Uterus (tissue), 4 donors: ENCODE measurements around the gene RLN3. TPM values are rescaled to one million over a fixed set of nuclear protein-coding genes. Genes with fewer than 3 reads are reported as not detected.

ENCODE experiments used
- DNase-seq, 2 donors: peaks; one replicate each; pipeline ENCODE4 v3.0.0-alpha.2; 2019 to 2020
- H3K27ac ChIP-seq, 2 donors: fragments of 200-600 bp; sonication (generic); 1 replicate in 1 of 2; 2 replicates in 1 of 2; pipeline ENCODE4 v1.5.1; 2016 to 2018
- H3K27me3 ChIP-seq, 2 donors: fragments of 200-600 bp; sonication (generic); one replicate each; pipeline ENCODE4 v1.5.1; 2018 to 2019; ENCODE audit warnings: control low read depth in 1 of 2
- H3K36me3 ChIP-seq, 2 donors: fragments of 200-600 bp; sonication (generic); one replicate each; pipeline ENCODE4 v1.5.1; 2019; ENCODE audit warnings: control low read depth in 1 of 2
- H3K4me1 ChIP-seq, 2 donors: fragments of 200-600 bp; sonication (generic); one replicate each; pipeline ENCODE4 v1.5.1; 2018 to 2019; ENCODE audit warnings: control low read depth in 1 of 2
- H3K4me3 ChIP-seq, 2 donors: fragments of 200-600 bp; sonication (generic); 1 replicate in 1 of 2; 2 replicates in 1 of 2; pipeline ENCODE4 v1.5.1; 2018 to 2019; ENCODE audit warnings: mild to moderate bottlenecking in 1 of 2
- H3K9me3 ChIP-seq, 2 donors: fragments of 200-600 bp; sonication (generic); one replicate each; pipeline ENCODE4 v1.5.1; 2019; ENCODE audit warnings: control low read depth in 1 of 2
- CTCF ChIP-seq, 4 experiments: fragments of 200-600 bp in 2 of 4; fragments of 450-650 bp in 2 of 4; sonication (generic) in 2 of 4; IDR thresholded peaks; one replicate each; pipeline ENCODE4 v1.5.1; 2016 to 2019; ENCODE audit warnings: antibody characterized with exemption in 4 of 4, mild to moderate bottlenecking in 2 of 4, moderate library complexity in 1 of 4
- POLR2A ChIP-seq, 2 donors: fragments of 450-650 bp; IDR thresholded peaks; one replicate each; pipeline ENCODE4 v1.6.1; 2016; ENCODE audit warnings: antibody characterized with exemption in 2 of 2, mild to moderate bottlenecking in 1 of 2, moderate library complexity in 1 of 2
- intact Hi-C: fragments of 100-400 bp; cut with DNase I; formaldehyde crosslinking; loops from one replicate; pipeline ENCODE4 v1.15.1; 2023; ENCODE audit warnings: low total_unique reads
- total RNA-seq, 4 donors: library from RNA; depleted of rRNA in 3 of 4; stranded (reverse); fragments of >200 nt in 3 of 4; gene quantifications; one replicate each; pipeline versions ENCODE4 v1.1.0 to v1.2.4, GENCODE V29; 2014 to 2023
- donor health status: DM: yes; HTN: yes; CAD: no.

Gene RLN3
- total RNA-seq, 4 donors from 2014 or later, result not detected

DNA sequence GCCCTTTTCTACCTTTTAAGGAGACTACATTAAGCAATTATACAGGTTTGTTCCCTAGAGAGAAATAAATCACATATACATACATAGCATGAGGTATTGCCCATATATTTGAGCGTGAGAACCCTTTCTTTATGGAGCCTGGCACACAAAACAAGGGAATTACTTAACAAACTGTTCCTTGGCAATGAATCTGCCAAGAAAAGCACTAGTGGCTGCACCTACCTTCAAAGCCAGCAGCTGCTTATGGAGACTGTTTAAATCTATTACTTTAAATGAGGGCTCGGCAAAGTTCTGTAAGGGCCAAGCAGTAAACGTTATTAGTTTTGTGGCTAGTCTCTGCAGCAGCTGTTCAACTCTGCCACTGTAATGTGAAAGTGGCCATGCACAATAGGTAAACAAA, 28.9 kb upstream of the RLN3 start:
- Histone ChIP-seq H3K27me3 (no peaks in the 10 kb centered on the region), H3K9me3 (no peaks in the 10 kb centered on the region), H3K4me1 (no peaks in the 10 kb centered on the region), H3K36me3 (no peaks in the 10 kb centered on the region), H3K27ac (no peak overlapping the region), H3K4me3 (no peak overlapping the region)
- no peak for TF ChIP-seq CTCF (IDR thresholded peaks at IDR 0.05)
- no peak for TF ChIP-seq POLR2A (IDR thresholded peaks at IDR 0.05)
- DNase-seq, result no peak
- intact Hi-C loops, result no loop called here

- Histone ChIP-seq H3K4me3 (no peak overlapping the region), H3K4me1 (no peaks in the 10 kb centered on the region), H3K9me3 (no peaks in the 10 kb centered on the region), H3K36me3 (no peaks in the 10 kb centered on the region), H3K27me3 (no peaks in the 10 kb centered on the region), H3K27ac (no peak overlapping the region)
- intact Hi-C loops, result no loop called here
- DNase-seq, result no peak
- TF ChIP-seq CTCF (IDR thresholded peaks at IDR 0.05) (no peak), POLR2A (IDR thresholded peaks at IDR 0.05) (no peak)
These were observed 27.1 kb upstream of the RLN3 start for GRCh38 chr19:14000691-14001375.

DNA sequence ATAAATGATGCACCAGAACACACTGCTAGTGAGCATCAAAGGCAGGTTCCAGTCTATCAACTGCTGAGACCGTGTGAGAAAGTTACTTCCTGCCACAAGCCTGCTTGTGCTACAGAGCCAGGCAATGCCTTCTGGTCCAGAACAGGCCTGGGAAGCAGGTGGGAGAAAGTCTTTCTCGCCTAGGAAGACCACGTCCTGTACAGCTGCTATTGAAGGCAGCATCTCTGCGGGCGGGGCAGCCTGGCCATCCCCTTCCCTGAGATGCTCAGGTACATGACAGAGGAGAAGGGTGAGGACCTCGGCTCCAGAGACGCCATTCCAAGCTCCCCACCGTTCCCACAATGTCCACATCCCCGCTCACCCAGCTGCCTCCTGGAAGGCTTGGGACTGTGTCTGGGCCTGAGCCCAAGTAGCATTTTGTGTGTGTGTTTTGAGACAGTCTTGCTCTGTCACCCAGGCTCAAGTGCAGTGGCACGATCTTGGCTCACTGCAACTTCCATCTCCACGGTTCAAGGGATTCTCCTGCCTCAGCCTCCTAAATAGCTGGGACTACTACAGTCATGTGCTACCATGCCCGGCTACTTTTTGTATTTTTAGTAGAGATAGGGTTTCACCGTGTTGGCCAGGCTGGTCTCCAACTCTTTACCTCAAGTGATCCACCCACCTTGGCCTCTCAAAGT, 25.2 kb upstream of the RLN3 start:
- no peak for TF ChIP-seq POLR2A (IDR thresholded peaks at IDR 0.05)
- TF ChIP-seq CTCF (IDR thresholded peaks at IDR 0.05), result no peak
- no peak for DNase-seq
- Histone ChIP-seq H3K4me1 (no peaks in the 10 kb centered on the region), H3K27me3 (no peaks in the 10 kb centered on the region), H3K4me3 (no peak overlapping the region), H3K9me3 (no peaks in the 10 kb centered on the region), H3K27ac (peak overlapping the region; percentile 97 to 100), H3K36me3 (no peaks in the 10 kb centered on the region)
- intact Hi-C loops, result no loop called here

- no peaks in the 10 kb centered on the region for H3K27me3 ChIP-seq
- no peak for DNase-seq
- no peaks in the 10 kb centered on the region for H3K36me3 ChIP-seq
- H3K27ac ChIP-seq, result peak overlapping the region; percentile 97 to 100
- no peaks in the 10 kb centered on the region for H3K9me3 ChIP-seq
- H3K4me3 ChIP-seq, result no peak overlapping the region
- H3K4me1 ChIP-seq, result no peaks in the 10 kb centered on the region
- intact Hi-C loops, result no loop called here
- no peak for TF ChIP-seq POLR2A (IDR thresholded peaks at IDR 0.05)
- TF ChIP-seq CTCF (IDR thresholded peaks at IDR 0.05), result no peak
These were observed 24.5 kb upstream of the RLN3 start for GRCh38 chr19:14003251-14004055.
